Spleen (tissue), 13 donors: ENCODE measurements around the gene GPR18. TPM values are rescaled to one million over a fixed set of nuclear protein-coding genes. Genes with fewer than 3 reads are reported as not detected.
A peak's percentile ranks its signal among the peaks of the same experiment; 100 is the strongest.

Experiments
- DNase-seq: peaks from one replicate; pipeline ENCODE4 v3.0.0-alpha.2; 2020
- H3K27ac ChIP-seq, 8 donors: fragments of 200-600 bp; sonication (generic) in 7 of 8; 1 replicate in 4 of 8; 2 replicates in 4 of 8; pipeline versions ENCODE4 v1.5.0 to v1.8.0; 2016 to 2021; ENCODE audit warnings: inconsistent platforms in 4 of 8, mild to moderate bottlenecking in 4 of 8, moderate library complexity in 1 of 8
- H3K27me3 ChIP-seq, 7 donors: fragments of 200-600 bp; sonication (generic) in 6 of 7; replicated peaks in 1 of 7; 1 replicate in 4 of 7; 2 replicates in 3 of 7; pipeline versions ENCODE4 v1.5.0 to v1.8.0; 2016 to 2021; ENCODE audit warnings: inconsistent platforms in 3 of 7, mild to moderate bottlenecking in 1 of 7
- H3K36me3 ChIP-seq, 6 donors: fragments of 200-600 bp; sonication (generic) in 5 of 6; 1 replicate in 4 of 6; 2 replicates in 2 of 6; pipeline versions ENCODE4 v1.5.0 to v1.8.0; 2016 to 2021; ENCODE audit warnings: inconsistent platforms in 2 of 6
- H3K4me1 ChIP-seq, 6 donors: fragments of 200-600 bp; sonication (generic) in 5 of 6; 1 replicate in 3 of 6; 2 replicates in 3 of 6; pipeline versions ENCODE4 v1.5.0 to v1.8.0; 2016 to 2021; ENCODE audit warnings: inconsistent platforms in 3 of 6
- H3K4me3 ChIP-seq, 8 donors: fragments of 200-600 bp; sonication (generic) in 7 of 8; 1 replicate in 4 of 8; 2 replicates in 4 of 8; pipeline versions ENCODE4 v1.5.0 to v1.8.0; 2016 to 2021; ENCODE audit warnings: inconsistent platforms in 4 of 8, mild to moderate bottlenecking in 4 of 8, moderate library complexity in 2 of 8
- H3K9me3 ChIP-seq, 8 donors: fragments of 200-600 bp; sonication (generic) in 7 of 8; 1 replicate in 4 of 8; 2 replicates in 4 of 8; pipeline versions ENCODE4 v1.5.0 to v1.8.0; 2016 to 2021; ENCODE audit warnings: inconsistent platforms in 4 of 8
- CTCF ChIP-seq, 11 experiments: fragments of 200-600 bp in 7 of 11; fragments of 450-650 bp in 4 of 11; sonication (generic) in 4 of 11; IDR thresholded peaks in 8 of 11; conservative IDR thresholded peaks in 3 of 11; 1 replicate in 7 of 11; 2 replicates in 4 of 11; pipeline versions ENCODE4 v1.4.0 to v1.8.0; 2016 to 2021; ENCODE audit warnings: antibody characterized with exemption in 11 of 11, inconsistent platforms in 4 of 11, mild to moderate bottlenecking in 1 of 11
- POLR2A ChIP-seq, 3 donors: fragments of 450-650 bp; IDR thresholded peaks; one replicate each; pipeline ENCODE4 v1.5.1; 2017; ENCODE audit warnings: antibody characterized with exemption in 3 of 3, mild to moderate bottlenecking in 1 of 3
- POLR2AphosphoS5 ChIP-seq, 3 donors: sonication (generic); formaldehyde crosslinking; IDR thresholded peaks; one replicate each; pipeline ENCODE4 v1.5.1; 2017; ENCODE audit warnings: antibody characterized with exemption in 3 of 3
- WGBS, 5 donors: extraction: QIAGEN DNeasy Blood & Tissue Kit in 3 of 5; methylation state at CpG; one replicate each; pipeline versions ENCODE4 v1.1.5 to v1.1.7; 2013 to 2018; 5-methylcytosine and 5-hydroxymethylcytosine counted together
- intact Hi-C: fragments of 100-400 bp; cut with DNase I; formaldehyde crosslinking; loops from one replicate; pipeline ENCODE4 v1.15.0; 2023; ENCODE audit warnings: low total_unique reads
- long read RNA-seq, 2 donors: transcript quantifications; one replicate each; lab custom pipeline, GENCODE V29; 2026
- polyA plus RNA-seq, 3 donors: library from polyadenylated mRNA; stranded (reverse); fragments of 200-250 nt; gene quantifications; one replicate each; pipeline ENCODE4 v1.2.1, GENCODE V29; 2013
- total RNA-seq, 7 donors: library from RNA; depleted of rRNA in 3 of 7; stranded (reverse); fragments of >200 nt in 3 of 7; fragmentation: NEBNext Ultra II Directional in 4 of 7; extraction: Animal tissue kit (Norgen Biotek cat#: 25700) in 4 of 7; gene quantifications; one replicate each; pipeline versions ENCODE4 v1.1.0 to v1.2.1, GENCODE V29; 2016 to 2021
- donor health status: healthy with polysubstance abuse.
- donor health status: DM: no; HTN: no; CAD: no; lungs with moderate emphysema.
- donor health status: DM: no; HTN: no; CAD: no.
- donor health status: Bipolar disorder and iron deficiency.
- donor health status: healthy.
- donor health status: DM: no; HTN: no; CAD: no.
- donor health status: DM: yes; HTN: yes; CAD: no.

The GPR18 gene
- total RNA-seq = 10 to 100 TPM in 6 of 7 donors, 1 to 10 TPM in 1; 9.6 to 21.8 (median 15.3) TPM
- 10 to 100 TPM; 25.6 to 33.9 (median 29.4) TPM for polyA plus RNA-seq
- long read RNA-seq, donor 1, partial matches to known transcripts = 0 of 1 reads
- long read RNA-seq, donor 1, other reads (novel, unspliced or antisense) = 0 of 1 reads
- long read RNA-seq, donor 2 = 0 reads

- intact Hi-C loops = no loop called here
- Histone ChIP-seq H3K9me3 (no peaks in the 10 kb centered on the region), H3K27me3 (no peaks in the 10 kb centered on the region), H3K4me1 (peaks cover 17 to 100% (median 67%) of the 10 kb centered on the region in 6 donors), H3K36me3 (peaks cover 0 to 27% (median 15%) of the 10 kb centered on the region in 6 donors), H3K4me3 (peak within 1 kb of the TSS; percentile 20 to 70 (median 34)), H3K27ac (peak within 1 kb of the TSS; percentile 71 to 92 (median 84))
- no peak for DNase-seq
- TF ChIP-seq POLR2AphosphoS5 (IDR thresholded peaks at IDR 0.05) (peak in 2 of 3 donors; percentile 14 to 90), CTCF (IDR thresholded peaks at IDR 0.05 in 8 of 11, conservative IDR thresholded peaks at IDR 0.05 in 3 of 11) (no peak), POLR2A (IDR thresholded peaks at IDR 0.05) (peak in 1 of 3 donors; percentile 86)
- WGBS, 5 donors = 9 to 20% (median 10%) methylated on average over 4 of the region's 4 CpGs
Observed at GRCh38 chr13:99258210-99258860, at the start of gene GPR18. GPR18 (minus strand) TSS chr13:99258379; CDS start chr13:99255872, 2,507 bp downstream.

GRCh38 chr13:99307648-99308339, 49.6 kb upstream of the GPR18 start:
- peak overlapping the region; percentile 60 to 90 (median 81) for H3K27ac ChIP-seq
- peaks cover 19 to 99% (median 68%) of the 10 kb centered on the region in 6 donors for H3K4me1 ChIP-seq
- H3K9me3 ChIP-seq = no peaks in the 10 kb centered on the region
- H3K36me3 ChIP-seq = peaks cover 0 to 32% (median 0%) of the 10 kb centered on the region in 6 donors
- TF ChIP-seq CTCF (IDR thresholded peaks at IDR 0.05 in 8 of 11, conservative IDR thresholded peaks at IDR 0.05 in 3 of 11) = no peak
- TF ChIP-seq POLR2A (IDR thresholded peaks at IDR 0.05) = no peak
- TF ChIP-seq POLR2AphosphoS5 (IDR thresholded peaks at IDR 0.05) = no peak
- intact Hi-C loops = no loop called here
- no peaks in the 10 kb centered on the region for H3K27me3 ChIP-seq
- WGBS, 5 donors = 43 to 49% (median 46%) methylated on average over 6 of the region's 6 CpGs
- H3K4me3 ChIP-seq = peak overlapping the region in 4 of 8 donors; percentile 8 to 70 (median 46)
- no peak for DNase-seq

GRCh38 chr13:99307247-99307646, 49.1 kb upstream of the GPR18 start, which contains the start of gene GPR183:
GPR183 (minus strand) TSS chr13:99307399; CDS start chr13:99296145, 11,254 bp downstream.
- H3K27ac ChIP-seq = peak within 1 kb of the TSS; percentile 60 to 90 (median 81)
- peaks cover 20 to 99% (median 68%) of the 10 kb centered on the region in 6 donors for H3K4me1 ChIP-seq
- H3K9me3 ChIP-seq = no peaks in the 10 kb centered on the region
- intact Hi-C loops = no loop called here
- no peaks in the 10 kb centered on the region for H3K27me3 ChIP-seq
- 5 to 22% (median 15%) methylated on average over 4 of the region's 4 CpGs for WGBS, 5 donors
- peak within 1 kb of the TSS; percentile 1 to 70 (median 38) for H3K4me3 ChIP-seq
- peak in 1 of 3 donors; percentile 91 for TF ChIP-seq POLR2AphosphoS5 (IDR thresholded peaks at IDR 0.05)
- TF ChIP-seq POLR2A (IDR thresholded peaks at IDR 0.05) = peak; percentile 57 to 92 (median 80)
- no peak for TF ChIP-seq CTCF (IDR thresholded peaks at IDR 0.05 in 8 of 11, conservative IDR thresholded peaks at IDR 0.05 in 3 of 11)
- H3K36me3 ChIP-seq = peaks cover 0 to 33% (median 0%) of the 10 kb centered on the region in 6 donors
- DNase-seq = no peak
